ENCODE measurements around the gene RBM12. TPM values are rescaled to one million over a fixed set of nuclear protein-coding genes. Genes with fewer than 3 reads are reported as not detected.
A peak's percentile ranks its signal among the peaks of the same experiment; 100 is the strongest.

Gene RBM12
- total RNA-seq, 4 donors from 2014 or later: 24.7 to 33.8 (median 29.3) TPM

DNA sequence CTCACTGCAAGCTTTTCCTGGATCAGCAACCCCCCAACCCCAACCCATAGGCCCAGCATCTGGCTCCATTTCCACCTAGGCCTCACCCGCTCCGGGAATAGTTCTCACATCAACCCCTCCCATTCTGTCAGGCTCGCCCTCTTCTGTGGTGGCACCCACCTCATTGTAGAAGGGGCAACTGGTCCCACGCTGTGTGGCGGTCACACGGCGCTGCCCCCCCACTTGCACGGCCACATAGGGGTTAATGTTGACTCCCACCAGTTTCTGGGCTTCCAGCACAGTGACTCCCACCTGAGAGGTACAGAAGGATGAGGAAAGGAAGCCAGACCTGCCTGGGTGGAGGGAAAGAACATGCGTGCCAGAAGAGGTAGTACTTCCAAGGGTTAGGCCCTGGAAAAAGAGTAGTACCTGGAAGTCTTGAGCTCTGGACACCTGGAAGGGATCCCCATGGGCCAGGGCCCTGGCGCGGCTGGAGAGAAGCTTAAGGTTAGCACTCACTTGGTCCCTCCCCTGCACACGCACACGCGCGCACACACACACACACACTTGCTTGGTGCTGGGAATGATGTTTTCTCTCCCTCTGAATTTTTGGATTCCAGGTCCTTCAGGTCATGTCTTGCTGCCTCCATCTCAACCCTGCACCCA is 61.7 kb downstream of the RBM12 start:
- Histone ChIP-seq H3K36me3 (no peaks in the 10 kb centered on the region), H3K27me3 (peaks cover 19% of the 10 kb centered on the region), H3K4me3 (no peak overlapping the region), H3K27ac (no peak overlapping the region), H3K4me1 (peaks cover 7 to 18% (median 15%) of the 10 kb centered on the region in 4 donors), H3K9me3 (no peaks in the 10 kb centered on the region)
- in situ Hi-C loops (cut with MboI; ENCODE audit: low pct_ligation_motif_present in 1 of 4, low pct_unique_long_range_greater_than_20kb in 1 of 4, low sequenced_read_pairs in 3 of 4) (no loop called here), intact Hi-C loops (cut with DNase I; ENCODE audit: low total_unique reads) (loop anchor here (10.0 kb wide), 1 partner anchor 92 kb away; the partner anchor contains the start of genes NFS1 and ROMO1)
- no peak for TF ChIP-seq EP300 (IDR thresholded peaks at IDR 0.05; ENCODE audit: low read depth)
- TF ChIP-seq POLR2A (IDR thresholded peaks at IDR 0.05): no peak
- TF ChIP-seq POLR2AphosphoS5 (IDR thresholded peaks at IDR 0.05): no peak
- TF ChIP-seq, protein P1, sequence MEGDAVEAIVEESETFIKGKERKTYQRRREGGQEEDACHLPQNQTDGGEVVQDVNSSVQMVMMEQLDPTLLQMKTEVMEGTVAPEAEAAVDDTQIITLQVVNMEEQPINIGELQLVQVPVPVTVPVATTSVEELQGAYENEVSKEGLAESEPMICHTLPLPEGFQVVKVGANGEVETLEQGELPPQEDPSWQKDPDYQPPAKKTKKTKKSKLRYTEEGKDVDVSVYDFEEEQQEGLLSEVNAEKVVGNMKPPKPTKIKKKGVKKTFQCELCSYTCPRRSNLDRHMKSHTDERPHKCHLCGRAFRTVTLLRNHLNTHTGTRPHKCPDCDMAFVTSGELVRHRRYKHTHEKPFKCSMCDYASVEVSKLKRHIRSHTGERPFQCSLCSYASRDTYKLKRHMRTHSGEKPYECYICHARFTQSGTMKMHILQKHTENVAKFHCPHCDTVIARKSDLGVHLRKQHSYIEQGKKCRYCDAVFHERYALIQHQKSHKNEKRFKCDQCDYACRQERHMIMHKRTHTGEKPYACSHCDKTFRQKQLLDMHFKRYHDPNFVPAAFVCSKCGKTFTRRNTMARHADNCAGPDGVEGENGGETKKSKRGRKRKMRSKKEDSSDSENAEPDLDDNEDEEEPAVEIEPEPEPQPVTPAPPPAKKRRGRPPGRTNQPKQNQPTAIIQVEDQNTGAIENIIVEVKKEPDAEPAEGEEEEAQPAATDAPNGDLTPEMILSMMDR (IDR thresholded peaks at IDR 0.05): no peak
- DNase-seq: no peak
- WGBS, 2 donors (ENCODE audit: low coverage in 1 of 2): 97 to 100% methylated on average over 2 to 15 of the region's 15 CpGs

DNA sequence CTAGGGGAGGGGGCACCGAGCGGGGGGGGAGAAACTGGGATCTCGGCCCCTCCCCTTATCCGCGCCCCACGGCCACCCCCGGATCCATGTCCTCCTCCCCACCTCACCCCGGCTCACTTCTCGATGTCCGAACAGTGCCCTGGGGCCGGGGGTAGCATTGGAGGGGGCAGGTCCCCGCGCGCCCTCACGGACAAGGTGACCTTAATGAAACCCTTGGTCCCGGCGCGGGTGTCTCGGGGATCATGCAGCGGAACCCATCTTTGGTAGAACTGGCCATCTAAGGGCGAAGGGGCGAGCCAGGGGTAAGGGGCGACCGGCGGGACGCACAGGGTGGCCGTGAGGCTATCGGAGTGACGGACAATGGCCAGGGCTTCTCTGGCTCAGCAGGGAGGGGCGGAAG is 62.7 kb downstream of the RBM12 start:
- TF ChIP-seq EP300 (IDR thresholded peaks at IDR 0.05; ENCODE audit: low read depth): no peak
- no peak for TF ChIP-seq POLR2A (IDR thresholded peaks at IDR 0.05)
- TF ChIP-seq POLR2AphosphoS5 (IDR thresholded peaks at IDR 0.05): no peak
- TF ChIP-seq, protein P1 (IDR thresholded peaks at IDR 0.05): no peak
- Histone ChIP-seq H3K9me3 (no peaks in the 10 kb centered on the region), H3K36me3 (no peaks in the 10 kb centered on the region), H3K4me1 (peaks cover 7 to 18% (median 15%) of the 10 kb centered on the region in 4 donors), H3K4me3 (peak overlapping the region; percentile 11 to 55 (median 32)), H3K27me3 (peaks cover 19% of the 10 kb centered on the region), H3K27ac (peak overlapping the region in 3 of 4 donors; percentile 24 to 33 (median 30))
- intact Hi-C loops (cut with DNase I; ENCODE audit: low total_unique reads): loop anchor here (10.0 kb wide), 1 partner anchor 93 kb away; the partner anchor contains the start of genes NFS1 and ROMO1
- 55% methylated on average over 30 of the region's 30 CpGs; no CpG with 5 or more reads in 1 of the 2 donors for WGBS, 2 donors (ENCODE audit: low coverage in 1 of 2)
- DNase-seq: no peak
- in situ Hi-C loops (cut with MboI; ENCODE audit: low pct_ligation_motif_present in 1 of 4, low pct_unique_long_range_greater_than_20kb in 1 of 4, low sequenced_read_pairs in 3 of 4): no loop called here

DNA sequence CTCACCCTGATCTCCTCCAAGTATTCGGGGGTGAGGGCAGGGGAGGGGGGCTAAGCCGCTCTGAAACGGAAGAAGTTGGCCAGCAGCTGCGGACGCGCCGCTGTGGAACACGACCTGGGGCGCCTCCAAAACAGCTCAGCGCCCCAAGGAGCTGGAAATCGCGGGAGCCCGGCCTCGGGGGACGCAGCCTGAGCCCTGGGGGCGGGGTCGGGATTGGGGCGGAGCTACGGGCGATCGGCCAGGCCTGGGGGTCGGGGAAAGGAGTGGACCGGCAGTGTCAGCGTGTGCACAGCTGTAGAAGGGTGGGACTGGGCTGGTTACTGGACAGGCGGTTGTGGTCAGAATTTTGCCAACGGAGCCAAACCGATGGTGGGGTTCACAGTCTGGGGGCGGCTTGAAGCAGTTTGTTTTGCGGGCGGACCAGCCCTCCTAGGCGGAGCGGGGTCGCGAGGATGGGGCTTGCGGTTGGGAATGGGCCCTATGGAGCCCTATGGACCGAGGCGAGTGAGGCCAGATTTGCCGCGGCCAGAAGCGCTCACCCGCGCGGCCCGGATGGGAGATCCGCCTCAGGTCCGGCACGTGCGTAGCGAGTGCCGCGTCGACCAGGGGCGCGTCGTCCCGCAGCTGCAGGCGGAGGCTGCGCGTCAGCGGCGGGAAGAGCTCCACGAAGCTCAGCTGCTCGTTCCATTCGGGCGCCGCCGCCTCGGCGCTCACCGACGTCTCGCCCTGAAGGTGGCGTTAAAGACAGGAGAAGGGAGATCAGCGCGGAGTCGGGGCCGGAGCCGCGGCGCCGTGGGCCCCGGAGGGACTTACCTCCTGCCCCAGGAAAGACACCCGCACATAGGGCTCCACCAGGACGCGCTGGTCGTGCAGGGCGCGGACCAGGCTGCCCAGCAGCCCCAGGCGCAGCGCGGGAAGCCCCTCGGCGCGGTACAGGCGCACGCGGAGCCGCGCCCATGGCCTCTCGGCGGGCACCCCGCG is 63.4 kb downstream of the RBM12 start:
- 4% methylated on average over 48 of the region's 103 CpGs; no CpG with 5 or more reads in 1 of the 2 donors for WGBS, 2 donors (ENCODE audit: low coverage in 1 of 2)

More for the DNA sequence above, 63.4 kb downstream of the RBM12 start:
- TF ChIP-seq POLR2A (IDR thresholded peaks at IDR 0.05): no peak
- TF ChIP-seq, protein P1 (IDR thresholded peaks at IDR 0.05): peak; percentile 14 to 51 (median 44)
- TF ChIP-seq EP300 (IDR thresholded peaks at IDR 0.05; ENCODE audit: low read depth): no peak
- TF ChIP-seq POLR2AphosphoS5 (IDR thresholded peaks at IDR 0.05): peak in 1 of 3 donors; percentile 64
- Histone ChIP-seq H3K4me1 (peaks cover 7 to 18% (median 15%) of the 10 kb centered on the region in 4 donors), H3K27ac (peak overlapping the region in 3 of 4 donors; percentile 24 to 33 (median 30)), H3K9me3 (no peaks in the 10 kb centered on the region), H3K27me3 (peaks cover 19% of the 10 kb centered on the region), H3K4me3 (peak overlapping the region; percentile 14 to 55 (median 32)), H3K36me3 (no peaks in the 10 kb centered on the region)
- in situ Hi-C loops (cut with MboI; ENCODE audit: low pct_ligation_motif_present in 1 of 4, low pct_unique_long_range_greater_than_20kb in 1 of 4, low sequenced_read_pairs in 3 of 4) (no loop called here), intact Hi-C loops (cut with DNase I; ENCODE audit: low total_unique reads) (loop anchor here (10.0 kb wide), 1 partner anchor 94 kb away; the partner anchor contains the start of genes NFS1 and ROMO1)
- peak; percentile 86 for DNase-seq

All from transverse colon (tissue), 4 donors.